ENCODE measurements around the gene HS1BP3. TPM values are rescaled to one million over a fixed set of nuclear protein-coding genes. Genes with fewer than 3 reads are reported as not detected.

HS1BP3 gene
- total and polyA plus RNA-seq, 10 donors, result 8.8 to 38.0 (median 25.9) TPM

GRCh38 chr2:20569464-20570223, 81.3 kb downstream of the HS1BP3 start:
- DNase-seq, result peak; percentile 41
- TF ChIP-seq POLR2A (IDR thresholded peaks at IDR 0.05) (no peak), POLR2AphosphoS5 (IDR thresholded peaks at IDR 0.05) (no peak), CTCF (IDR thresholded peaks at IDR 0.05 in 8 of 11, conservative IDR thresholded peaks at IDR 0.05 in 3 of 11) (no peak)
- no peaks in the 10 kb centered on the region for H3K9me3 ChIP-seq
- WGBS, 5 donors, result 67 to 70% (median 67%) methylated on average over 7 of the region's 7 CpGs
- intact Hi-C loops (cut with DNase I; ENCODE audit: low total_unique reads), result no loop called here
- H3K4me1 ChIP-seq, result peaks cover 0 to 17% (median 0%) of the 10 kb centered on the region in 6 donors
- H3K36me3 ChIP-seq, result no peaks in the 10 kb centered on the region
- no peak overlapping the region for H3K4me3 ChIP-seq
- no peaks in the 10 kb centered on the region for H3K27me3 ChIP-seq (replicated peaks in 1 of 7)
- H3K27ac ChIP-seq, result peak overlapping the region in 2 of 8 donors; percentile 1 to 45

GRCh38 chr2:20568501-20569463, 82.1 kb downstream of the HS1BP3 start:
- peaks cover 0 to 9% (median 0%) of the 10 kb centered on the region in 6 donors for H3K4me1 ChIP-seq
- no peak for TF ChIP-seq POLR2AphosphoS5 (IDR thresholded peaks at IDR 0.05)
- no peak for TF ChIP-seq CTCF (IDR thresholded peaks at IDR 0.05 in 8 of 11, conservative IDR thresholded peaks at IDR 0.05 in 3 of 11)
- no peak for TF ChIP-seq POLR2A (IDR thresholded peaks at IDR 0.05)
- H3K27ac ChIP-seq, result peak overlapping the region in 3 of 8 donors; percentile 2 to 45 (median 15)
- 76 to 82% (median 78%) methylated on average over 11 to 13 of the region's 13 CpGs for WGBS, 5 donors
- no peak overlapping the region for H3K4me3 ChIP-seq
- peak; percentile 72 for DNase-seq
- H3K9me3 ChIP-seq, result no peaks in the 10 kb centered on the region
- H3K27me3 ChIP-seq (replicated peaks in 1 of 7), result no peaks in the 10 kb centered on the region
- H3K36me3 ChIP-seq, result no peaks in the 10 kb centered on the region
- intact Hi-C loops (cut with DNase I; ENCODE audit: low total_unique reads), result no loop called here

- TF ChIP-seq POLR2AphosphoS5 (IDR thresholded peaks at IDR 0.05) (no peak), POLR2A (IDR thresholded peaks at IDR 0.05) (no peak), CTCF (IDR thresholded peaks at IDR 0.05 in 8 of 11, conservative IDR thresholded peaks at IDR 0.05 in 3 of 11) (no peak)
- peak overlapping the region in 1 of 8 donors; percentile 18 for H3K27ac ChIP-seq
Observed at GRCh38 chr2:20567926-20568179, 83.0 kb downstream of the HS1BP3 start.

More at GRCh38 chr2:20567926-20568179, 83.0 kb downstream of the HS1BP3 start:
- intact Hi-C loops (cut with DNase I; ENCODE audit: low total_unique reads), result no loop called here
- 57 to 77% (median 70%) methylated on average over 1 to 2 of the region's 2 CpGs for WGBS, 5 donors
- Histone ChIP-seq H3K36me3 (no peaks in the 10 kb centered on the region), H3K4me1 (peaks cover 0 to 4% (median 0%) of the 10 kb centered on the region in 6 donors), H3K9me3 (no peaks in the 10 kb centered on the region), H3K27me3 (replicated peaks in 1 of 7) (no peaks in the 10 kb centered on the region), H3K4me3 (no peak overlapping the region)
- DNase-seq, result no peak

Other genes with a start within 250 kb of the HS1BP3 start
- gene RHOB, start 204.0 kb downstream of the HS1BP3 start, total RNA-seq, result 100 to 1,000 TPM in 6 of 7 donors, 10 to 100 TPM in 1; 94.3 to 309 (median 233) TPM
- 10 to 100 TPM; 32.6 to 69.0 (median 61.0) TPM for gene RHOB, start 204.0 kb downstream of the HS1BP3 start, polyA plus RNA-seq
- gene GDF7, start 16.0 kb upstream of the HS1BP3 start, total RNA-seq, result 1 to 10 TPM in 6 of 7 donors, under 1 TPM in 1; 0.83 to 3.8 (median 2.0) TPM
- gene GDF7, start 16.0 kb upstream of the HS1BP3 start, polyA plus RNA-seq, result 1 to 10 TPM in 1 of 3 donors, under 1 TPM in 2; 0.87 to 1.8 (median 0.89) TPM
- gene LDAH, start 172.0 kb upstream of the HS1BP3 start, total RNA-seq, result 10 to 100 TPM; 15.6 to 33.2 (median 22.1) TPM
- gene LDAH, start 172.0 kb upstream of the HS1BP3 start, polyA plus RNA-seq, result 1 to 10 TPM; 5.8 to 9.5 (median 8.5) TPM

Data from spleen (tissue), 11 donors.